Mesenchymal stem cell (in vitro differentiated cells and primary cell): ENCODE measurements around the gene SYT15.
"Not testable (repeated sequence)": the region's sequence is repeated elsewhere in the genome, so short reads cannot be mapped to it uniquely, and the experiment has no call there.

Experiments
- DNase-seq: peaks from one replicate; pipeline ENCODE4 v3.0.0-alpha.2; 2013
- H2AFZ ChIP-seq: one replicate; pipeline ENCODE4 v1.6.1; 2013; ENCODE audit warnings: low read depth, mild to moderate bottlenecking, control low read depth, inconsistent platforms, low read length, moderate library complexity
- H2AK5ac ChIP-seq: 2 replicates; pipeline ENCODE4 v1.6.1; 2013; ENCODE audit warnings: low read length, moderate library complexity, mild to moderate bottlenecking, inconsistent platforms; ENCODE audit not compliant: severe bottlenecking
- H2BK120ac ChIP-seq: one replicate; pipeline ENCODE4 v1.6.1; 2013; ENCODE audit warnings: low read depth, mild to moderate bottlenecking, inconsistent platforms, low read length, moderate library complexity
- H2BK12ac ChIP-seq, 2 experiments: one replicate each; pipeline ENCODE4 v1.6.1; 2013; ENCODE audit warnings: inconsistent platforms in 2 of 2, low read length in 2 of 2, mild to moderate bottlenecking in 2 of 2, moderate library complexity in 2 of 2, control low read depth in 1 of 2
- H2BK15ac ChIP-seq: one replicate; pipeline ENCODE4 v1.6.1; 2013; ENCODE audit warnings: mild to moderate bottlenecking, low read depth, inconsistent platforms; ENCODE audit not compliant: poor library complexity, severe bottlenecking
- H2BK5ac ChIP-seq: 2 replicates; pipeline ENCODE4 v1.6.1; 2013; ENCODE audit warnings: low read depth, mild to moderate bottlenecking, low read length, control low read depth, inconsistent platforms; ENCODE audit not compliant: poor library complexity, severe bottlenecking
- H3K14ac ChIP-seq, 2 experiments: one replicate each; pipeline ENCODE4 v1.6.1; 2013; ENCODE audit warnings: inconsistent platforms in 2 of 2, low read length in 2 of 2, control low read depth in 1 of 2, mild to moderate bottlenecking in 1 of 2, moderate library complexity in 1 of 2
- H3K18ac ChIP-seq, 2 experiments: one replicate each; pipeline ENCODE4 v1.6.1; 2013; ENCODE audit warnings: inconsistent platforms in 2 of 2, low read length in 2 of 2, control low read depth in 1 of 2, low read depth in 1 of 2, mild to moderate bottlenecking in 1 of 2
- H3K23ac ChIP-seq, 2 experiments: one replicate each; pipeline ENCODE4 v1.6.1; 2013; ENCODE audit warnings: inconsistent platforms in 2 of 2, low read length in 2 of 2, mild to moderate bottlenecking in 2 of 2, moderate library complexity in 2 of 2, control low read depth in 1 of 2
- H3K27ac ChIP-seq: 2 replicates; pipeline ENCODE4 v1.5.1; 2013; ENCODE audit warnings: mild to moderate bottlenecking, moderate library complexity, low read length, control low read depth, inconsistent platforms; ENCODE audit not compliant: poor library complexity, severe bottlenecking
- H3K27me3 ChIP-seq, 2 experiments: 2 replicates each; pipeline versions ENCODE4 v1.6.1 to v1.7.0; 2013; ENCODE audit warnings: low read length in 2 of 2, mild to moderate bottlenecking in 2 of 2, moderate library complexity in 2 of 2, control low read depth in 1 of 2, inconsistent platforms in 1 of 2; ENCODE audit not compliant: control insufficient read depth in 1 of 2, insufficient read depth in 1 of 2
- H3K36me3 ChIP-seq, 2 experiments: 2 replicates each; pipeline versions ENCODE4 v1.6.1 to v1.7.0; 2013; ENCODE audit warnings: low read length in 2 of 2, control low read depth in 1 of 2, inconsistent platforms in 1 of 2, low read depth in 1 of 2, mild to moderate bottlenecking in 1 of 2; ENCODE audit not compliant: insufficient read depth in 2 of 2, control insufficient read depth in 1 of 2
- H3K4ac ChIP-seq, 2 experiments: one replicate each; pipeline ENCODE4 v1.6.1; 2013; ENCODE audit warnings: inconsistent platforms in 2 of 2, low read length in 2 of 2, mild to moderate bottlenecking in 2 of 2, moderate library complexity in 2 of 2, control low read depth in 1 of 2, low read depth in 1 of 2
- H3K4me1 ChIP-seq: 2 replicates; pipeline ENCODE4 v1.6.1; 2013; ENCODE audit warnings: low read depth, low read length, control low read depth; ENCODE audit not compliant: control insufficient read depth, insufficient read depth
- H3K4me2 ChIP-seq: 2 replicates; pipeline ENCODE4 v1.6.1; 2013; ENCODE audit warnings: low read length, mild to moderate bottlenecking, inconsistent platforms; ENCODE audit not compliant: poor library complexity, severe bottlenecking
- H3K4me3 ChIP-seq, 2 experiments: 2 replicates each; pipeline versions ENCODE4 v1.5.1 to v1.7.0; 2013; ENCODE audit warnings: low read length in 2 of 2, mild to moderate bottlenecking in 2 of 2, control low read depth in 1 of 2, low read depth in 1 of 2; ENCODE audit not compliant: insufficient read depth in 1 of 2
- H3K79me1 ChIP-seq: replicated peaks from 2 replicates; pipeline ENCODE4 v1.6.1; 2013; ENCODE audit warnings: mild to moderate bottlenecking, control low read depth, low read length, inconsistent platforms; ENCODE audit not compliant: poor library complexity, severe bottlenecking
- H3K9ac ChIP-seq: 2 replicates; pipeline ENCODE4 v1.7.0; 2013; ENCODE audit warnings: mild to moderate bottlenecking, low read length, moderate library complexity
- H3K9me3 ChIP-seq: 2 replicates; pipeline ENCODE4 v1.7.0; 2013; ENCODE audit warnings: mild to moderate bottlenecking, low read length; ENCODE audit not compliant: control insufficient read depth
- H4K8ac ChIP-seq: one replicate; pipeline ENCODE4 v1.6.1; 2013; ENCODE audit warnings: inconsistent platforms, mild to moderate bottlenecking, low read length, moderate library complexity
- H4K91ac ChIP-seq: one replicate; pipeline ENCODE4 v1.6.1; 2013; ENCODE audit warnings: mild to moderate bottlenecking, low read length, inconsistent platforms
- whole genome bisulfite sequencing: methylation state at CpG from one replicate; pipeline ENCODE4 v1.1.7; 2013; ENCODE audit warnings: mixed read lengths; 5-methylcytosine and 5-hydroxymethylcytosine counted together

Gene SYT15

DNA sequence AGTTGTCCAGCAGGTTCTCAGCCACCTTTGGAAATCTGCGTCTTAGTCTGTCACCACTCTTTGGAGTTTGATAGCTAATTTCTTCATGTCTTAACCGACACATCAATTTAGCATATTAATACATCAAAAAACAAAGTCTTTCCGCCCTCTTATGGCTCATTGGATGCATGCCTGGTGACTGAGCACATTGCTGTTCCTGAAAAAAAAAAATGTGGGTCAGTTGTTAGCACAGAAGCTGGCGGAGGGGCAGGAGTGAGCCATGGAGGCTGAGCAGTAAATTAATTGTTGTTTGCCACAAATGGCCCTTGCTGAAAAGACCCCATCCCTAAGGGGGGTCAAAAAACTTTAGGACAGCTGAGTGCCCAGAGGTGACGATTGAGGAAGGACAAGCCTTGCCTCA is 5.6 kb upstream of the SYT15 start:
- WGBS, result 69% methylated on average over 2 of the region's 5 CpGs
- not testable (repeated sequence) for H3K23ac ChIP-seq, H4K8ac ChIP-seq, H3K79me1 ChIP-seq, H4K91ac ChIP-seq, H3K14ac ChIP-seq, H3K9ac ChIP-seq, H3K9me3 ChIP-seq, H3K27ac ChIP-seq, H2AFZ ChIP-seq, H2BK12ac ChIP-seq, H3K18ac ChIP-seq, H3K36me3 ChIP-seq, H2BK15ac ChIP-seq, DNase-seq, H3K4me2 ChIP-seq, H3K4me3 ChIP-seq, H3K4ac ChIP-seq, H2BK120ac ChIP-seq, H2AK5ac ChIP-seq, H3K4me1 ChIP-seq, H3K27me3 ChIP-seq, H2BK5ac ChIP-seq

DNA sequence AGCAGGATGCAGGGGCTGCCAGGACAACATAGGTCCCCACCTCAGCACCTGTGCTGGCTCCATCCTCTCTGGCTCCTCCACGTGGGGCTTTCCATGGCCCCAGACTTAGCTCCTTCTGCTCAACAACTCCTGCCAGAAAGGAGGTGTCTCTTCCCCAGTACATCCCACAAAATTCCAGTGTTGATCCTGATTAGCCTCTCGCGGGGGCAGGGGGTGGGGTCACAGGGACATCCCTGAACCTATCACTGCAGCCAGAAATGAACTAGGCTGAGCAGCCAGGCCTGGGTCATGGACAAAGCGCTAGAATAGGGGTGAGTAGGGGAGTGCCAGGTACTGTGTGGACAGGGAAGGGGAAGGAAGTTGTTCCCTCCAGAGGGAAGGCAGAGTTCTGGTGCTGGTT is 5.0 kb upstream of the SYT15 start:
- not testable (repeated sequence) for H3K36me3 ChIP-seq, H2AK5ac ChIP-seq, H2BK120ac ChIP-seq, H4K91ac ChIP-seq, H3K23ac ChIP-seq, H2BK5ac ChIP-seq, H3K27me3 ChIP-seq, H3K4me2 ChIP-seq, H4K8ac ChIP-seq, H3K79me1 ChIP-seq, H3K4ac ChIP-seq, H3K4me3 ChIP-seq, H3K14ac ChIP-seq, H3K4me1 ChIP-seq, H3K18ac ChIP-seq, H2AFZ ChIP-seq, H3K9ac ChIP-seq, H2BK15ac ChIP-seq, H3K27ac ChIP-seq, H3K9me3 ChIP-seq, DNase-seq, H2BK12ac ChIP-seq
- WGBS, result 79% methylated on average over 2 of the region's 4 CpGs

DNA sequence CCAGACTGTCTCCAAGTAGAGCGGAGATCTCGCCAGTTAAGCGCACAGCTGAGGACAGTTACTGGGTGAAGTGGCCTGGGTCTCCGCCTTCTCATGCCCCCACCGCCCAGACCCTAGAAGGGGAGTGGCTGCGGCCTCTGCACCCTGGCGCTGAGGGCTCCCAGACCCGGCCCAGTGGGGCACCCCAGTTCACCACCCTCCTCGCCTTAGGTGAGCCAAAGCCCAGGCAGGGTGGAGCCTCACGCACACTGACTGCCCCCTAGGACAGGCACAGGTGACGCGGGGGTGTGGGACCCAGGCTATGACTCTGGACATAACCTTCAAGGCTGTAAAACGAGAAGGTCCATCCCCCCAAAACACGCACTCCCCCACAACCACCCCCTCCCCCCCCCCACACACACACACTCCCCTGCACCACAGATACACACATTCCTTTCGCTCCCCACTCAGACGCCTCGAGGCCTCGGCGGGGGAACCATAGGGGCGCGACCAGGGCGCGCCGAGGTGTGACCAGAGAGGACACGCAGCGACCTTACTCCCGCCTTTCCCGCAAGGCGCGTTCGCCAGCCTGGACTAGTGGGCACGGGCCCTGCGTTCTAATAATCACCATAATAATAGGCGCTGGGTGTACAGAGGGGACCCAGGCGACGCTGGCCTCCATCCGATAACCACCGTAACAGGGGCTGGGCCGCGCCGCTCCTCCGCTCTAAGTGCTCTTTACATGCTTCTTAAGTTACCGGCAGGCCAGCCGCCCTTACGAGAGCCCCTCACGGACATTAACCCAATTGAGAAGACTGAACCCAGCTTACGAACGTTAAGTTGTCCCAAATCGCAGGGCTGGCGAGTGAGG is 1.1 kb upstream of the SYT15 start:
- not testable (repeated sequence) for H3K18ac ChIP-seq, H3K4me1 ChIP-seq, H2BK12ac ChIP-seq, DNase-seq, H2AFZ ChIP-seq, H3K4me3 ChIP-seq, H3K27ac ChIP-seq, H3K23ac ChIP-seq, H3K9me3 ChIP-seq, H2BK5ac ChIP-seq, H3K27me3 ChIP-seq, H2BK15ac ChIP-seq, H3K79me1 ChIP-seq, H3K4me2 ChIP-seq, H3K36me3 ChIP-seq, H3K14ac ChIP-seq, H4K8ac ChIP-seq, H2BK120ac ChIP-seq, H3K4ac ChIP-seq, H4K91ac ChIP-seq, H2AK5ac ChIP-seq, H3K9ac ChIP-seq
- 31% methylated on average over 13 of the region's 50 CpGs for whole genome bisulfite sequencing

DNA sequence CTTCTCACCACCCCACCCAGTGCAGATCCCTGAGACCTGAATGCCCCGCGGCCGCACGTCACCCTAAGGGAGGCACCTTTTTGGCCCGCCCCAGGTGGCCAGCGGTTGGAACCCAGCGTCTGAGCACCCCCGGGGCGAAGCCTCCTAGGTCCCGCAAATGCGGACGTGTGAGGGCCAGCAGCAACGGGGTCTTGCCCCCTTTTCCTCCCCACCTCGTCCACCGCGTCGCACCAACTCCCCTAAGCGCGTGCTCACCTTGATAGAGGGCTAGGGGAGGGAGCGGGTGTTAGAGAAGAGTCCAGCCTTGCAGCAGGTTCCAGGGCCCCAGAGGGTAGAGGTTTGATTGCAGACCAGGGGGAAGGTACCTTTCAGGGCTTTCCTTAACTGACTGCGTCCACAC is 450 bp downstream of the SYT15 start:
- H2AFZ ChIP-seq, H3K14ac ChIP-seq, H2BK5ac ChIP-seq, H2AK5ac ChIP-seq, H3K4ac ChIP-seq, H3K18ac ChIP-seq, H3K9me3 ChIP-seq, H4K91ac ChIP-seq, DNase-seq, H2BK120ac ChIP-seq, H3K4me2 ChIP-seq, H4K8ac ChIP-seq, H2BK15ac ChIP-seq, H2BK12ac ChIP-seq, H3K4me3 ChIP-seq, H3K36me3 ChIP-seq, H3K9ac ChIP-seq, H3K23ac ChIP-seq, H3K27ac ChIP-seq, H3K4me1 ChIP-seq, H3K27me3 ChIP-seq, H3K79me1 ChIP-seq: not testable (repeated sequence)
- WGBS, result no CpG with 5 or more reads among the region's 21 CpGs
